K562 (cell line): ENCODE data around the gene EPS8. TPM values are rescaled to one million over a fixed set of nuclear protein-coding genes. Genes with fewer than 3 reads are reported as not detected.

Experiments
- ATAC-seq: fragments of 200-7000 bp; cut with Tn5 transposase; 3 replicates; pipeline ENCODE4 v1.9.1; 2020; ENCODE audit warnings: moderate library complexity
- BruUV-seq: library from RNA; stranded (reverse); fragments of 400-500 nt; replicated peaks from 2 replicates; lab custom pipeline; 2021; lab: Mats Ljungman, UMichigan
- CTCF ChIA-PET: fragments of 300-600 bp; formaldehyde crosslinking; extraction: SDS; loops from one replicate; lab custom pipeline; 2021; ENCODE audit warnings: low intra/inter-chr PET ratio; lab: Yijun Ruan, JAX
- POLR2A ChIA-PET: fragments of 300-600, 350-650 bp; sonication (Branson Sonifier 250); formaldehyde crosslinking; extraction: SDS; loops from one replicate; lab custom pipeline; 2021; ENCODE audit warnings: antibody characterized with exemption, inconsistent platforms; lab: Yijun Ruan, JAX
- DNase-seq, 4 experiments: peaks; one replicate each; pipeline versions ENCODE4 v3.0.0 to v3.0.0-alpha.2; 2011 to 2018; ENCODE audit warnings: low spot score in 3 of 4, mixed read lengths in 3 of 4; ENCODE audit errors: extremely low read depth in 1 of 4
- FAIRE-seq: peaks from 2 replicates; lab custom pipeline; 2011; peaks lifted over from hg19 to GRCh38; lab: Jason Lieb, UNC
- H2AFZ ChIP-seq: 2 replicates; pipeline ENCODE4 v1.6.0; 2011; ENCODE audit warnings: low read depth, low read length, control low read depth, inconsistent platforms
- H3K27ac ChIP-seq: fragments of 200-600 bp; 3 replicates; pipeline ENCODE4 v1.8.0; 2011; ENCODE audit warnings: low read depth, mild to moderate bottlenecking, control low read depth, inconsistent platforms, low read length, moderate library complexity, mixed read lengths; ENCODE audit errors: extremely low read depth
- H3K27me3 ChIP-seq, 2 experiments: fragments of 300-600 bp in 1 of 2; 2 replicates in 1 of 2; 3 replicates in 1 of 2; pipeline versions ENCODE4 v1.6.0 to v1.8.0; 2011; ENCODE audit warnings: inconsistent platforms in 2 of 2, low read length in 2 of 2, mild to moderate bottlenecking in 1 of 2, mixed read lengths in 1 of 2, moderate library complexity in 1 of 2; ENCODE audit not compliant: control insufficient read depth in 2 of 2, insufficient read depth in 2 of 2
- H3K36me3 ChIP-seq: fragments of 300-600 bp; 3 replicates; pipeline ENCODE4 v1.8.0; 2011; ENCODE audit warnings: mild to moderate bottlenecking, low read length, inconsistent platforms; ENCODE audit not compliant: control insufficient read depth, insufficient read depth
- H3K4me1 ChIP-seq, 2 experiments: fragments of 200-600 bp in 1 of 2; replicated peaks in 1 of 2; 2 replicates in 1 of 2; 3 replicates in 1 of 2; pipeline versions ENCODE4 v1.5.1 to v1.8.0; 2011; ENCODE audit warnings: inconsistent platforms in 2 of 2, low read length in 2 of 2, mild to moderate bottlenecking in 1 of 2, mixed read lengths in 1 of 2, moderate library complexity in 1 of 2; ENCODE audit not compliant: control insufficient read depth in 2 of 2, insufficient read depth in 2 of 2
- H3K4me2 ChIP-seq: 2 replicates; pipeline ENCODE4 v1.6.1; 2011; ENCODE audit warnings: low read length, control low read depth, inconsistent platforms, mixed read lengths; ENCODE audit not compliant: insufficient read depth
- H3K4me3 ChIP-seq: fragments of 200-600 bp; sonication (generic), shearing (Covaris generic); 2 replicates; pipeline ENCODE4 v1.5.1; 2016; ENCODE audit warnings: control low read depth, inconsistent platforms
- H3K79me2 ChIP-seq: fragments of 200-600 bp; 3 replicates; pipeline ENCODE4 v1.8.0; 2011; ENCODE audit warnings: low read length, inconsistent platforms; ENCODE audit not compliant: control insufficient read depth, insufficient read depth
- H3K9ac ChIP-seq, 2 experiments: 2 replicates each; pipeline versions ENCODE4 v1.6.0 to v1.6.1; 2011; ENCODE audit warnings: low read depth in 2 of 2, low read length in 2 of 2, control low read depth in 1 of 2, inconsistent platforms in 1 of 2, mild to moderate bottlenecking in 1 of 2, mixed read lengths in 1 of 2; ENCODE audit not compliant: insufficient read depth in 1 of 2
- H3K9me1 ChIP-seq: one replicate; pipeline ENCODE4 v1.6.0; 2011; ENCODE audit warnings: inconsistent platforms, mild to moderate bottlenecking, low read length, moderate library complexity; ENCODE audit not compliant: control insufficient read depth, insufficient read depth
- H3K9me3 ChIP-seq: replicated peaks from 2 replicates; pipeline ENCODE4 v1.5.1; 2011; ENCODE audit warnings: low read depth, low read length, inconsistent platforms; ENCODE audit not compliant: control insufficient read depth, insufficient read depth
- H4K20me1 ChIP-seq: replicated peaks from 2 replicates; pipeline ENCODE4 v1.6.1; 2011; ENCODE audit warnings: low read length, inconsistent platforms, mixed read lengths; ENCODE audit not compliant: control insufficient read depth, insufficient read depth
- CHD4 ChIP-seq: fragments of 200-600 bp; sonication (generic); IDR thresholded peaks from 3 replicates; pipeline ENCODE4 v1.6.1; 2012; ENCODE audit warnings: low read depth, mild to moderate bottlenecking, mixed read lengths, low read length, inconsistent platforms; ENCODE audit not compliant: insufficient read depth, insufficient replicate concordance, poor library complexity, severe bottlenecking
- GABPB2 ChIP-seq: fragments of 250-450 bp; sonication (Bioruptor Pico); conservative IDR thresholded peaks from 2 replicates; pipeline ENCODE4 v1.5.1; 2021; ENCODE audit warnings: mild to moderate bottlenecking
- MAFF ChIP-seq: IDR thresholded peaks from 2 replicates; pipeline ENCODE4 v1.6.1; 2012; ENCODE audit warnings: low read length, improper control_type of control experiment
- MEF2D ChIP-seq: conservative IDR thresholded peaks from 2 replicates; pipeline ENCODE4 v1.6.1; 2016; ENCODE audit warnings: low read depth, missing genetic modification characterization, missing compliant biosample characterization
- NFXL1 ChIP-seq: fragments of 450-650 bp; formaldehyde crosslinking; IDR thresholded peaks from 2 replicates; pipeline ENCODE4 v1.4.0; 2021; ENCODE audit warnings: mild to moderate bottlenecking
- NR1H2 ChIP-seq: sonication (generic); formaldehyde crosslinking; IDR thresholded peaks from 2 replicates; pipeline ENCODE4 v1.4.0; 2020; ENCODE audit warnings: mild to moderate bottlenecking, missing genetic modification reagents
- OTX1 ChIP-seq: fragments of 450-650 bp; formaldehyde crosslinking; IDR thresholded peaks from 2 replicates; pipeline ENCODE4 v1.4.0; 2022; ENCODE audit warnings: mild to moderate bottlenecking
- SP2 ChIP-seq: IDR thresholded peaks from 2 replicates; pipeline ENCODE4 v1.6.1; 2011; ENCODE audit warnings: mild to moderate bottlenecking, low read depth, low read length, moderate library complexity; ENCODE audit not compliant: poor library complexity, severe bottlenecking; ENCODE audit errors: extremely low read depth
- TOE1 ChIP-seq, 2 experiments: fragments of 450-650 bp in 1 of 2; sonication (generic) in 1 of 2; formaldehyde crosslinking in 1 of 2; IDR thresholded peaks; 2 replicates each; pipeline versions ENCODE4 v1.7.1 to v1.8.0; 2016 to 2022; ENCODE audit warnings: borderline replicate concordance in 2 of 2, mild to moderate bottlenecking in 2 of 2, antibody characterized with exemption in 1 of 2, inconsistent platforms in 1 of 2, low read depth in 1 of 2, missing genetic modification reagents in 1 of 2, moderate library complexity in 1 of 2
- ZNF512 ChIP-seq: IDR thresholded peaks from 2 replicates; pipeline ENCODE4 v1.6.1; 2016; ENCODE audit warnings: missing genetic modification characterization, missing compliant biosample characterization
- ZNF695 ChIP-seq: fragments of 450-650 bp; formaldehyde crosslinking; IDR thresholded peaks from 2 replicates; pipeline ENCODE4 v1.4.0; 2020; ENCODE audit warnings: mild to moderate bottlenecking, moderate library complexity
- ZNF764 ChIP-seq: fragments of 250-450 bp; sonication (Bioruptor Pico); IDR thresholded peaks from 2 replicates; pipeline ENCODE4 v1.4.0; 2020; ENCODE audit warnings: low read depth, mild to moderate bottlenecking, moderate library complexity
- WGBS: fragments of 100-300 bp; shearing (Covaris generic); methylation state at CpG from one replicate; pipeline ENCODE4 v1.1.6; 2016; ENCODE audit warnings: low coverage, mixed read lengths; ENCODE audit not compliant: insufficient coverage; ENCODE audit errors: missing lambda C conversion rate; 5-methylcytosine and 5-hydroxymethylcytosine counted together
- in situ Hi-C: fragments of 300-500 bp; cut with MboI; formaldehyde crosslinking; loops from 4 replicates; pipeline ENCODE4 v1.15.0; 2018; ENCODE audit warnings: inconsistent platforms, mixed read lengths
- intact Hi-C: fragments of 100-400 bp; cut with micrococcal nuclease; formaldehyde crosslinking; loops from 2 replicates; pipeline ENCODE4 v1.14.2; 2022
- polyA plus RNA-seq, 8 experiments: library from polyadenylated mRNA; depleted of rRNA in 4 of 8; stranded (reverse) in 5 of 8; unstranded in 3 of 8; fragments of >200 nt; fragmentation: Nextera tagmentation in 2 of 8; fragmentation: Illumina TruSeq in 1 of 8; extraction: Ambion mirVana in 2 of 8; extraction: Trizol in 1 of 8; gene quantifications; 2 replicates each; pipeline versions ENCODE4 v1.2.1 to v1.2.3, GENCODE V29; 2011 to 2014; ENCODE audit warnings: inconsistent platforms in 1 of 8, missing spikeins in 1 of 8
- total RNA-seq, 7 experiments: library from RNA; depleted of rRNA in 6 of 7; stranded (reverse); fragments of >200 nt in 6 of 7; fragmentation: Illumina TruSeq in 2 of 7; extraction: Trizol in 2 of 7; gene quantifications; 2 replicates each; pipeline versions ENCODE4 v1.2.1 to v1.2.3, GENCODE V29; 2011 to 2021; ENCODE audit warnings: low replicate concordance in 1 of 7
- TF ChIP-seq, protein P1 (sequence below): fragments of 150-350 bp; conservative IDR thresholded peaks from 2 replicates; pipeline ENCODE4 v1.6.1; 2014; ENCODE audit warnings: low read length
- TF ChIP-seq, protein P2 (sequence below): conservative IDR thresholded peaks from 2 replicates; pipeline ENCODE4 v1.6.1; 2011; ENCODE audit warnings: low read depth, mild to moderate bottlenecking, low read length; ENCODE audit not compliant: control insufficient read depth

Gene EPS8
- total and polyA plus RNA-seq, 9 of the 15 experiments (the other 6 are each of a cell fraction or from before 2014, with no cell fraction given) = 0.10 to 1.9 (median 0.33) TPM

- no peak overlapping the region for H2AFZ ChIP-seq
- no peaks in the 10 kb centered on the region for H3K27me3 ChIP-seq
- no peak for DNase-seq
- no peak overlapping the region for H3K4me2 ChIP-seq
- BruUV-seq = no TSS peak
- H3K27ac ChIP-seq = no peak overlapping the region
- H3K9ac ChIP-seq = no peak overlapping the region
- TF ChIP-seq, protein P1, sequence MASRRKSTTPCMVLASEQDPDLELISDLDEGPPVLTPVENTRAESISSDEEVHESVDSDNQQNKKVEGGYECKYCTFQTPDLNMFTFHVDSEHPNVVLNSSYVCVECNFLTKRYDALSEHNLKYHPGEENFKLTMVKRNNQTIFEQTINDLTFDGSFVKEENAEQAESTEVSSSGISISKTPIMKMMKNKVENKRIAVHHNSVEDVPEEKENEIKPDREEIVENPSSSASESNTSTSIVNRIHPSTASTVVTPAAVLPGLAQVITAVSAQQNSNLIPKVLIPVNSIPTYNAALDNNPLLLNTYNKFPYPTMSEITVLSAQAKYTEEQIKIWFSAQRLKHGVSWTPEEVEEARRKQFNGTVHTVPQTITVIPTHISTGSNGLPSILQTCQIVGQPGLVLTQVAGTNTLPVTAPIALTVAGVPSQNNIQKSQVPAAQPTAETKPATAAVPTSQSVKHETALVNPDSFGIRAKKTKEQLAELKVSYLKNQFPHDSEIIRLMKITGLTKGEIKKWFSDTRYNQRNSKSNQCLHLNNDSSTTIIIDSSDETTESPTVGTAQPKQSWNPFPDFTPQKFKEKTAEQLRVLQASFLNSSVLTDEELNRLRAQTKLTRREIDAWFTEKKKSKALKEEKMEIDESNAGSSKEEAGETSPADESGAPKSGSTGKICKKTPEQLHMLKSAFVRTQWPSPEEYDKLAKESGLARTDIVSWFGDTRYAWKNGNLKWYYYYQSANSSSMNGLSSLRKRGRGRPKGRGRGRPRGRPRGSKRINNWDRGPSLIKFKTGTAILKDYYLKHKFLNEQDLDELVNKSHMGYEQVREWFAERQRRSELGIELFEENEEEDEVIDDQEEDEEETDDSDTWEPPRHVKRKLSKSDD = no peak
- TF ChIP-seq ZNF695 (CRISPR knock-in tag) = no peak
- no peak for TF ChIP-seq OTX1 (CRISPR knock-in tag)
- no peak for TF ChIP-seq MAFF
- TF ChIP-seq, protein P2, sequence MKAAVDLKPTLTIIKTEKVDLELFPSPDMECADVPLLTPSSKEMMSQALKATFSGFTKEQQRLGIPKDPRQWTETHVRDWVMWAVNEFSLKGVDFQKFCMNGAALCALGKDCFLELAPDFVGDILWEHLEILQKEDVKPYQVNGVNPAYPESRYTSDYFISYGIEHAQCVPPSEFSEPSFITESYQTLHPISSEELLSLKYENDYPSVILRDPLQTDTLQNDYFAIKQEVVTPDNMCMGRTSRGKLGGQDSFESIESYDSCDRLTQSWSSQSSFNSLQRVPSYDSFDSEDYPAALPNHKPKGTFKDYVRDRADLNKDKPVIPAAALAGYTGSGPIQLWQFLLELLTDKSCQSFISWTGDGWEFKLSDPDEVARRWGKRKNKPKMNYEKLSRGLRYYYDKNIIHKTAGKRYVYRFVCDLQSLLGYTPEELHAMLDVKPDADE = no peak
- TF ChIP-seq NR1H2 (CRISPR knock-in tag) = no peak
- TF ChIP-seq NFXL1 (CRISPR knock-in tag) = no peak
- no peak for TF ChIP-seq SP2
- no peak for TF ChIP-seq TOE1 (IDR thresholded peaks at IDR 0.05; ENCODE audit: borderline replicate concordance)
- no peak for TF ChIP-seq TOE1 (CRISPR knock-in tag; IDR thresholded peaks at IDR 0.05; ENCODE audit: borderline replicate concordance, low read depth)
- TF ChIP-seq ZNF764 = no peak
- no peak for TF ChIP-seq ZNF512 (tag)
- TF ChIP-seq GABPB2 (CRISPR knock-in tag) = no peak
- TF ChIP-seq CHD4 = no peak
- TF ChIP-seq MEF2D = no peak
- no peaks in the 10 kb centered on the region for H4K20me1 ChIP-seq
- intact Hi-C loops = no loop called here
- no peak for ATAC-seq
- no peaks in the 10 kb centered on the region for H3K9me1 ChIP-seq
- H3K4me1 ChIP-seq = no peaks in the 10 kb centered on the region
- no peaks in the 10 kb centered on the region for H3K79me2 ChIP-seq
- WGBS = 0% methylated on average over 3 of the region's 3 CpGs
- in situ Hi-C loops = no loop called here
- ChIA-PET CTCF (no interaction called here), POLR2A (no interaction called here)
- H3K9me3 ChIP-seq = no peaks in the 10 kb centered on the region; the same call in 1 of the 2 replicates
- no peak overlapping the region for H3K4me3 ChIP-seq
- no peak for FAIRE-seq
- no peaks in the 10 kb centered on the region for H3K36me3 ChIP-seq
Measured at GRCh38 chr12:15670756-15671155, 118.4 kb downstream of the EPS8 start.
